ENCODE measurements around the gene PRKAR1B. TPM values are rescaled to one million over a fixed set of nuclear protein-coding genes. Genes with fewer than 3 reads are reported as not detected.

Gene PRKAR1B
- total and polyA plus RNA-seq, 10 donors = 9.9 to 39.5 (median 23.5) TPM

DNA sequence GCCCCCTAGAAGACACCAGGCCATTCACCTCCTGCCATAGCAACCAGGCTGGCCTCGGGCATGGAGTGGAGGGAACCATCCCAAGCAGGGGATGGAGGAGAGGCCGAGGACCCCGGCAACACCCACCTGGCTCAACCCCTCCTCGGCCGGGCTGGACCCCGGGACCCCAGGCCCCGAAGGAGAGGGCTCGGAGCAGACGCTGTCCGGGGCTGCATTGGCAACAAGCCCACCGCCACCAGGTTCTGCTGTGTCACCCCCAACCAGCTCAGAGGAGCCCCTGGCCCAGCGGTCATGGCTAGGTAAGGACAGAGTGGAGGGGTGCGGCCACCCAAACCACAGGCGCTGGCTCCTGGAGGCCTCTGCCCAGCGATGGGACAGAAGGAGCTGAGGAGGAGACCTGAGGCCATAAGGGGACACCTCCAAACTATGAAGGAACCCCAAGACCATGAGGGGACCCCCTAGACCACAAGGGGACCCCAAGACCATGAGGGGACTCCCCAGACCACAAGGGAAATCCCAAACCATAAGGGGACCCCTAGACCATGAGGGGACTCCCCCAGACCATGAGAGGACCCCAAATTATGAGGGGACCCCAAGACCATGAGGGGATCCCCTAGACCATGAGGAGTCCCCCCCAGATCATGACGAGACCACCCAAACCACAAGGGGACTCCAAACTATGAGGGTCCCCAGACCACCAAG, 132.7 kb downstream of the PRKAR1B start:
- Histone ChIP-seq H3K27ac (no peak overlapping the region), H3K9me3 (peaks cover 0 to 5% (median 0%) of the 10 kb centered on the region in 8 donors), H3K27me3 (replicated peaks in 1 of 7) (no peaks in the 10 kb centered on the region), H3K4me3 (no peak overlapping the region), H3K36me3 (peaks cover 0 to 16% (median 2%) of the 10 kb centered on the region in 6 donors), H3K4me1 (peaks cover 0 to 54% (median 19%) of the 10 kb centered on the region in 6 donors)
- WGBS, 5 donors = 92 to 97% (median 95%) methylated on average over 5 to 16 of the region's 16 CpGs
- TF ChIP-seq, protein P1, sequence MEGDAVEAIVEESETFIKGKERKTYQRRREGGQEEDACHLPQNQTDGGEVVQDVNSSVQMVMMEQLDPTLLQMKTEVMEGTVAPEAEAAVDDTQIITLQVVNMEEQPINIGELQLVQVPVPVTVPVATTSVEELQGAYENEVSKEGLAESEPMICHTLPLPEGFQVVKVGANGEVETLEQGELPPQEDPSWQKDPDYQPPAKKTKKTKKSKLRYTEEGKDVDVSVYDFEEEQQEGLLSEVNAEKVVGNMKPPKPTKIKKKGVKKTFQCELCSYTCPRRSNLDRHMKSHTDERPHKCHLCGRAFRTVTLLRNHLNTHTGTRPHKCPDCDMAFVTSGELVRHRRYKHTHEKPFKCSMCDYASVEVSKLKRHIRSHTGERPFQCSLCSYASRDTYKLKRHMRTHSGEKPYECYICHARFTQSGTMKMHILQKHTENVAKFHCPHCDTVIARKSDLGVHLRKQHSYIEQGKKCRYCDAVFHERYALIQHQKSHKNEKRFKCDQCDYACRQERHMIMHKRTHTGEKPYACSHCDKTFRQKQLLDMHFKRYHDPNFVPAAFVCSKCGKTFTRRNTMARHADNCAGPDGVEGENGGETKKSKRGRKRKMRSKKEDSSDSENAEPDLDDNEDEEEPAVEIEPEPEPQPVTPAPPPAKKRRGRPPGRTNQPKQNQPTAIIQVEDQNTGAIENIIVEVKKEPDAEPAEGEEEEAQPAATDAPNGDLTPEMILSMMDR (IDR thresholded peaks at IDR 0.05 in 8 of 11, conservative IDR thresholded peaks at IDR 0.05 in 3 of 11) = no peak
- TF ChIP-seq POLR2A (IDR thresholded peaks at IDR 0.05) (no peak), POLR2AphosphoS5 (IDR thresholded peaks at IDR 0.05) (no peak)
- intact Hi-C loops (cut with DNase I; ENCODE audit: low total_unique reads) = no loop called here
- no peak for DNase-seq

DNA sequence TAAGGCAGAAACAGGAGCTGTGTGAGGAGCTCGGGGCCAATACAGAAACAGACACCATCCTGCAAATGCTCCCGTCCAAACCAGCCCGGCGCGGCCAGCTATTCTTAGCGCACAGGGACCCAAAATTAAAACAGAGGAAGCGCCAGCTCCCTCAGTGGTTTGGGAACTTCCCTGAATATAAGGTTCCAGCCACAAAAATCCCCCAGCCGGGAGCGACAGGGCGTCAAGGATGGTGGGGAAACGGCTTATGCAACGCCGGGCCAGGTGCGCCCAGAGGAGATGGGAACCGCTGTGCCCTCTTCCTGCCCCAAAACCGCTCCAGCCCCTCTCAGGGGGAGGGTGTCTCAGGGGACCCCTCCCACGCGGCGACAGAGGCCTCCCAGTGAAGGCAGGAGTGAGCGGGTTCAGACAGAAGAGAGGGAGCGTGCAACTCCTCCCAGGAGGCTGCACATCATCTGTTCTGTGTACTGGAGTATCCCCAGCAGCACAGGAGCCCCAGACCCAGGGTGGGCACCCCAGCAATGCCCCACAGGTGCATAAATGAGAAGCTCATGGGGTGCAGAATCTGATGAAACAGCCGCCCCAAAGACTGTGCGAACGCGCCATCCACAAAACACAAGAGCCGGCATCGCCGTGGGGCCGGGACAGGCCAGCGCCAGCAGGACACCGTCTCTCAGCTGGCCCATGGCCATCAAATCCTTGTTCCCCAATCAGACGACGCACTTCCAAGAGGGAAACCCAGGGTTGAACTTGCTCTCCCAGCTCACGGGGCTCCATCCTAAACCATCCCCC, 133.6 kb downstream of the PRKAR1B start:
- no peak for TF ChIP-seq POLR2A (IDR thresholded peaks at IDR 0.05)
- TF ChIP-seq, protein P1 (IDR thresholded peaks at IDR 0.05 in 8 of 11, conservative IDR thresholded peaks at IDR 0.05 in 3 of 11) = no peak
- peak in 1 of 3 donors; percentile 32 for TF ChIP-seq POLR2AphosphoS5 (IDR thresholded peaks at IDR 0.05)
- intact Hi-C loops (cut with DNase I; ENCODE audit: low total_unique reads) = no loop called here
- Histone ChIP-seq H3K36me3 (peaks cover 0 to 22% (median 2%) of the 10 kb centered on the region in 6 donors), H3K9me3 (peaks cover 0 to 5% (median 0%) of the 10 kb centered on the region in 8 donors), H3K4me3 (no peak overlapping the region), H3K27me3 (replicated peaks in 1 of 7) (no peaks in the 10 kb centered on the region), H3K27ac (no peak overlapping the region), H3K4me1 (peaks cover 0 to 54% (median 19%) of the 10 kb centered on the region in 6 donors)
- no peak for DNase-seq
- 41 to 55% (median 49%) methylated on average over 31 to 34 of the region's 34 CpGs for WGBS, 5 donors

DNA sequence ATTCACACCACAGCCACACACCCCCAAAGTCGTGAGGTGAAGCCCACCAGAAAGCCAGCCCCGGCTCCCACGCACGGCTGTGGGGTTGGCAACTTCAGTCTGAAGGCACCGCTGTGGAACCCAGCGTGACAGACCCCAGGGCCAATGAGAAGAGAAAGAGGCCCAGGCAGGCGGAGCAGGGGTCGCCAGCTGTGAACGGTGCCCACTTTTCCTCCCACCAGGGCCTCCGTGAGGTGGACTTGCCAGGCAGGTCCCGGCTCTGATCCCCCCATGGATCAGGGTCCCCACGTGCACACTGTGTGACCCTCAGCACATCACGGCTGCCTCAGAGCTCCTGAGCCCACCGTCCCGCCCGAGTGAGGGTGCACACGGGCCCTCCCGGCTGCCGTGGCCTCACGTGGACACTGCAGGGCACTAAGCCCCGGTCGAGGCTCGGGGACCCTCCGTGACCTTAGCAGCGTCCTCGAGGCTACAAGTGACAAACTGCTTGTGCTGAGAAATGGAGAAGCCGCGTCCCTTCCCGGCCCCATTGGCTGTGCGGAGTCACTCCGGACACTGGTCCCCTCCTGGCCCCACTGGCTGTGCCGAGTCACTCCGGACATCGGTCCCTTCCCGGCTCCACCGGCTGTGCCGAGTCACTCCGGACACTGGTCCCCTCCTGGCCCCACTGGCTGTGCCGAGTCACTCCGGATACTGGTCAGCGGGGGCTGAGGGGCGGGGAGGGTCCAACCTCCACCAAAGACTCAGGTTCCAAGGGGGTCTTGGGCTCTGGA, 135.0 kb downstream of the PRKAR1B start:
- intact Hi-C loops (cut with DNase I; ENCODE audit: low total_unique reads) = no loop called here
- peak in 1 of 3 donors; percentile 14 for TF ChIP-seq POLR2AphosphoS5 (IDR thresholded peaks at IDR 0.05)
- TF ChIP-seq, protein P1 (IDR thresholded peaks at IDR 0.05 in 8 of 11, conservative IDR thresholded peaks at IDR 0.05 in 3 of 11) = no peak
- Histone ChIP-seq H3K36me3 (peaks cover 0 to 22% (median 2%) of the 10 kb centered on the region in 6 donors), H3K27ac (no peak overlapping the region), H3K9me3 (peaks cover 0 to 5% (median 0%) of the 10 kb centered on the region in 8 donors), H3K27me3 (replicated peaks in 1 of 7) (no peaks in the 10 kb centered on the region), H3K4me1 (peaks cover 0 to 54% (median 19%) of the 10 kb centered on the region in 6 donors), H3K4me3 (no peak overlapping the region)
- WGBS, 5 donors = 91 to 96% (median 95%) methylated on average over 34 to 42 of the region's 42 CpGs
- no peak for DNase-seq
